CD4-positive, alpha-beta T cell treated with Interleukin-15 for 1 hour (primary cell): ENCODE data around the gene LACTB.
A peak's percentile ranks its signal among the peaks of the same experiment; 100 is the strongest.

Source experiments
- DNase-seq: peaks from one replicate; pipeline ENCODE4 v3.0.0-alpha.2; 2020

The LACTB gene, protein sequence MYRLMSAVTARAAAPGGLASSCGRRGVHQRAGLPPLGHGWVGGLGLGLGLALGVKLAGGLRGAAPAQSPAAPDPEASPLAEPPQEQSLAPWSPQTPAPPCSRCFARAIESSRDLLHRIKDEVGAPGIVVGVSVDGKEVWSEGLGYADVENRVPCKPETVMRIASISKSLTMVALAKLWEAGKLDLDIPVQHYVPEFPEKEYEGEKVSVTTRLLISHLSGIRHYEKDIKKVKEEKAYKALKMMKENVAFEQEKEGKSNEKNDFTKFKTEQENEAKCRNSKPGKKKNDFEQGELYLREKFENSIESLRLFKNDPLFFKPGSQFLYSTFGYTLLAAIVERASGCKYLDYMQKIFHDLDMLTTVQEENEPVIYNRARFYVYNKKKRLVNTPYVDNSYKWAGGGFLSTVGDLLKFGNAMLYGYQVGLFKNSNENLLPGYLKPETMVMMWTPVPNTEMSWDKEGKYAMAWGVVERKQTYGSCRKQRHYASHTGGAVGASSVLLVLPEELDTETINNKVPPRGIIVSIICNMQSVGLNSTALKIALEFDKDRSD

DNA sequence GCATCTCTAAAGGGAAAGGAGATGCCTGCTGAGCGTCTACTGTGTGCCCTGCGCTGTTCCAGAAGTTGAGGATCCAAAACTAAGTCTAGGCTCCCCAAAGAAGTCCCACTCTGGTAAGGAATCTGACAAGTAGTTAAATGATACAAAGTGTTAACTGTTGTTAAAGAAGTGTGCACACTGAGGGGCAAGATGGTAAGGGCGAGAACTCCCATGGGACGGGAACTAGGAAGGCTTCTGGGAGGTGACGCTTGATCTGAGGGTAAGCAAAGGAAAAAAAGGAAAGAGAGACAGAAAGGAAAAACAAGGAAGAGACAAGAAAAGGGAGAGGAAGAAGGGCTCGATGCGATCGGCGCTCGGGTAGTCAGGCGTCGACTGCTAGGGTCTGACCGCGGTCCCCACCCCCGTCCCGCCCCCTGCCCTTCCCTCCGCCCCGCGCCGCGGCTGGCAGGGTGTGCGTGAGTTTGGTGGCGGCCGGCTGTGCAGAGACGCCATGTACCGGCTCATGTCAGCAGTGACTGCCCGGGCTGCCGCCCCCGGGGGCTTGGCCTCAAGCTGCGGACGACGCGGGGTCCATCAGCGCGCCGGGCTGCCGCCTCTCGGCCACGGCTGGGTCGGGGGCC is at the start of gene LACTB:
TSS of gene LACTB (plus strand) at position 480 of the 620 bp plus-strand sequence. CDS start at position 491, 11 bp downstream.
- DNase-seq: peak; percentile 82

DNA sequence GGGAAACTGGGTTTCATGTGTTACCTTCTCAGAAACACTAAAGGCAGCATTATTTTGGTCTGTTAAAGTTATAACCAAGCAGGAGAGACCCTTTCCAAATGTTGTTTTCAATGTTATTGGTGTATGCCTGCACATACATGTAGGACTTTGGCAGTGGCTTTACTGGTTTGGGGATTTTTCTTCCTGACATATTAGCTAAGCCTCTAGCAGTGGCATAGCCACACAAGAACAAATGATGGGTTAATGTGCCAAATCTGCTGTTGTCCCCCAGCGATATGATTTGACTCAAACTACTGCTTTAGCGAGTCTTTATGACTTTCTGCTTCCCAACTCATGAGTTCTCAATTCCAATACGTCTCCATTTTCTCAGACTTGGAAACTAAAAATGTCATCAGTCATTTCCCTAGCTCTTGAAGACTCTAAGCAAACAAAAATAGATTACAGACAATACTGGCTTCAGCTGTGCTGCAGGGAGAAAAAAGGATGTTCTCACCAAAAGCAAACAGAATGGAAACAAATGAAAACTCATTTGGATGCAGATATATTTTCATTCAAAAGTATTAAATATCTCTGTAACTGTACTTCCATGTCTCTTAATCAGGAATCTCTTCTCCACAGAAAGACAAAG is 49.5 kb upstream of the LACTB start:
- DNase-seq: no peak

GRCh38 chr15:63072809-63073277 is 48.8 kb upstream of the LACTB start:
- DNase-seq: no peak

DNA sequence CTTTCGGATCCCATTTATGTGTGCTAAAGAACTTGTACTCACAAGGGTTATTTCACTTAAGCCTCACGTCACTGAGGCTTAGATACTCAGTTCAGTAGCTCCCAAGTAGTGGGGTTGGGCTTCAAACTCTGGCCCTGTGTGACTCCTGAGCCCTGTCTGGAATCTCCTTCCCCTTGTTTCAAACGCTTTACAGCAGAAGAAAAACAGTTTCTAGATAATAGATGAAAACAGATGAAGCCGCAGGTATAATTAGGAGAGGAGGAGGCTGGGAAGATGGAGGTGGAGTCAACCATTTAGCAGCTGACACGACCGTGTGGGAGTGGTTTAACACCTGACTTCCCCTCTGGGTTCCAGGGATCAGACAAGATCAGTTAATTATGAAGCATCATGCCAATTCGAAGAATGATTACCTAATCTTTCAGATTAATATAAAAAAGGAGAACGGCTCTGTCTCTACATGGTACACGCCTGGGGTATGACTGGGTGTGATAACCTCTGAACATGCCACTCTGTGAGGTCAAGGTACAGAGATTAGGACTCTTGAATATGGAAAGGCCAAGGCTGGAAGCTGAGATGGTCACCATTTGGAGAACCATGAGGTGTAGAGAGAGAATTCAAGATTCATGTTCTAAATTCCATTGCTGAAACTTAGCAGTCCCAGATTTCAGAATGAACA is 48.0 kb upstream of the LACTB start:
- DNase-seq: no peak

DNA sequence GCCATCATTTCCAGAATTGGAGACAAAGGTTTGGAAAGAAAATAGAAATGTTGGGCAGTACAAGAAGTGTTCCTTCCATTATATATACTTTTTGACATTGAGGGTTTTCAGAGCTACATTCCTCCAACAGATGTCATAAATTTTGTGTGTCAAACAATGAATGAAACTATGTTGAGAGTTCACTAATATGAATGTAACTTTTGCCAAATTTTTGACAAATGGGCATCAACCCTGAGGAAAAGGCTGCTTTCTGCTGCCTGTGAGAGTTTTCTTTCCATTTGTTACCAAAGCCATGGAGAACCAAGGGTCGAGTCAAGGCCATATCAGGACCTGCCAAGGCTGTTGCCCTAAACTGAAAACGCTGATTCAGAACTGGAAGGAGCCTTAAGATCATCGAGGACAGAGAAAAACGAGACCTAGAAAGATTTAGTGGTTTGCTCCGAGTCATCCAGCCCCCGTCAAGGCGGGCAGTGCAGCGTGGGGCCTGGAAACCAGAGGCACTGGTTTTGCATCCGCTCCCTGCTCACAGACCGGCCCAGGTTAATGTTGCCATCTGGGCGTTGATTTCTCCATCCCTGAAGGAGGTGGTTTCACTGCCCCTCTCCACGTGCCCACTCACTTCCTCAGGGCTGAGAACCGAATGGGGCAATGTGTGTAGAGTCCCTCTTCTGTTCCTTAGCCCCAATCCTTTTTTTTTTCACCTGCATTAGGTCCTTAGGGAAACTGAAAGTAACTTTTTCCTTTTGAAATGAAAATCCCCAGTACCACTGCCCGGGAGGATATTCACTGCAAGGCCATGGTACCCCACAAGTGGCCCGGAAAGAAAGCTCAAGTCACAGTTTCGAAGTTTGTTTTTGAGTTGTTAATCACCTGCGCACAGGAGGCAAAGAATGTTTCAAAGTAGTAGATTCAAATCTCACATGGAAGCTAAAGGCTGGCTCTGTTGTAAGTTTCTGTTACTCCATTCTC is 46.4 kb upstream of the LACTB start:
- DNase-seq: no peak

DNA sequence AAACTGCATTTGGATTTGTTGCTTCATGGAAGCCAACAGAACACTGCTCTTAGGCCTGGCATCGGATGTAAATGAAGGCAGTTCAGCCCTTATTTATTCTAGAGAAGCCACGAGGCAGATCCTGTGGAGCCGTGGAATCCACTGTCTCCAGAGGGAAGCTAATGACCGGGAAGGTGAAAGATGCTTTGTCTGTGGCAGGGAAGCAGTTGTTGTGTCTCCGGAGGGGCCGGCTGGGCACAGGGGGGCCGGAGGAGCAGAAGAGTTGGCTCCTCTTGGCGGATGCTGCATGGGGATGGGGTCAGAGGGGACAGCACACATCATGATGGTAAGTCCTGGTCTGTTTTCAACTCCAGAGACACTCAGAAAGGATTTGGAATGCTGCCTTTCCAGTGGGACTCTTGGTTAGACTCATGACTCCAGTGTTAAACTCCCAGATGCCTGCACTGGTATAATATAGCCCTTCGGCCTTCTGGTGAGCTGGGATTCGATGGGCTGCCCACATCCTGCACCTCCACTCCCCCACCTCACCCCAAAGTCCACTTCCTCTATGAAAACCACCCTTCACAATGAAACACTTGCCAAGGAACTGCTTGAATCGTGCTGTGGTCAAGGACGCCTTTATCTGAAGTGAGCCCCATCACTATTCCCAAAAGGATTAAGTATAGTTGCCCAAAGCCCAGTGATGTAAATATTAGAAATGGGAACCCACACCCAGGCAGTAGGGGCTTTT is 45.5 kb upstream of the LACTB start:
- no peak for DNase-seq

GRCh38 chr15:63076714-63077046 is 45.0 kb upstream of the LACTB start:
- DNase-seq: no peak

DNA sequence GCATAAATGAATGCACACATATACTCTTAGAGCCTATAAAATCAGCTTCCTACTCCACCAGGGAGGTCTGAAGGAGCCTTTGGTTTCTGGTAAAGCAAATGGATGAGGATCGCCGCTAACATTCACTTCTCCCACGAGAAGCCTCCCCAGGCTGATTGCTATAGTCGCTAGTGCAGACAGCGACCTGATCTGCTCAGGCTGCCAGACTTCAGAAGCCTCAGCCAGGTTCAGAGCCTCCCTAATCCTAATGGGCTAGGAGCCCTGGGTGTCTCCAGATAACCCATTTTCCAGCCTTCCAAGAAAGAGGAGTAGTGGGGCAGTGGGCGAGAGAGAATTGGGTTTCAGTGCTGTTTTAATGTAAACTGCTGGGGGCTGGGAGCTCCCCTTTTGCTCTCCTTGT is 43.7 kb upstream of the LACTB start:
- no peak for DNase-seq

DNA sequence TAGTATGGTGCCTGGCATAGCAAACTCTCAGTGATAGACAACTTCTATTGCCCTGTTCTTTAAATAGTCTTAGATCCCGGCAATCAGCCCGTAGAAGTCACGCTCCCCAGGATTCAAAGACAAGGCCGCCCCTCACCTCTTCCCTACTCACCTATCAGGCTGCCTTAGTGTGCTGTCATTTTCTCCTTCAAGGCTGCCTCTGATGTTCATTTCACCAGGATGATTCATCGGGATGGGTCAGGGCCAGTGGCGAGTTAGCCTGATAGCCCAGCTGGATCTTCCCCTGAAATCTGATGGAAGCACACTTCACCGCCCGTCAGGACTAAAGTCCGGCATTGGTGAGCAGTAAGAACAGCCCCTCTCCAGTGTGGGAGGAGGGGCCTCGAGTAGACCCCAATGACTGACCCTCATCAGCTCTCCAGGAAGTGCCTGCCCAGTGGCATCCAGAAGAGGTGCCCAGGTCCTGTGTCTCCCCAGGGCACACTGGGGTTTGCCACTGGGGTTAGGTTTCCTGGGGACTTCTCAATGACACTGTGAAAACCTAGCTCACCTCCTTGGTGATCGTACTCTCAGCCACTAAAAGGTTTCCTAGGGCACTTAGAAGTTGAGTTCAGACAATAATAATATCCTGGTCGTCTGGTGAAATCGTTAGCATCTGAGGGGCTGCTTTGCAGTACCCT is 41.6 kb upstream of the LACTB start:
- no peak for DNase-seq

DNA sequence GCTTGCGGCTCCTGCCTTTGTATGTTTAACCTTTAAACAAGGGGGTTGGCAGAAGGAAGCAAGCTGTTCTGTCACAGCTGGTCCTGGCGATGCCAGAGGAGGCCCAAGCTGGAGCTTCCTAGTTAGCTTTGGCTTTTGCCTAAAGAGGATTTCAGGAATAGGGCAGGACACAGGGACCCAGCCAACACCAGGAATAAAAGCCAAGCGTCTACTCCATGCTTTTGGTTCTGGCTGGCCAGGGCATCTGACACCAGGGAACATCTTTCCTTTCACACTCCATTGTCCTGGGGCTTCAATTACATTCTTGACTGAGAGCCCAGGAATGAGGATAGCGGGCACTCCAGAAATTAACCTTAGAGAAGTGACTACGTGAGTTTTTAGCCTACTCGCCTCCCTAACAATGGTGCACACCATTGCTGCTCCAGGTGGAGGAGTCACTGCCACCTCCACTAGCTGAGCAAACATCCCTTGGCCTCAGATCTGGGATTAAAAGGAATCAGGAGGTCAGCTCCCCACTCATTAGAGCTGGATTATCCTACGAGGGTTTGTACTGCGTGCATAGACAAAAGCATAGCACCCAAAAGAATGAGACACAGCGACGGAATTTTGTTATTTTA is 40.9 kb upstream of the LACTB start:
- DNase-seq: no peak

GRCh38 chr15:63082366-63082765 is 39.3 kb upstream of the LACTB start:
- no peak for DNase-seq

GRCh38 chr15:63083044-63083443 is 38.6 kb upstream of the LACTB start:
- DNase-seq: no peak

- no peak for DNase-seq
Measured at GRCh38 chr15:63083541-63083940, 38.1 kb upstream of the LACTB start.

GRCh38 chr15:63084806-63085205 is 36.9 kb upstream of the LACTB start:
- no peak for DNase-seq

- DNase-seq: no peak
Measured at GRCh38 chr15:63085289-63085688, 36.4 kb upstream of the LACTB start.

- DNase-seq: no peak
Measured at GRCh38 chr15:63086271-63086670, 35.4 kb upstream of the LACTB start.

DNA sequence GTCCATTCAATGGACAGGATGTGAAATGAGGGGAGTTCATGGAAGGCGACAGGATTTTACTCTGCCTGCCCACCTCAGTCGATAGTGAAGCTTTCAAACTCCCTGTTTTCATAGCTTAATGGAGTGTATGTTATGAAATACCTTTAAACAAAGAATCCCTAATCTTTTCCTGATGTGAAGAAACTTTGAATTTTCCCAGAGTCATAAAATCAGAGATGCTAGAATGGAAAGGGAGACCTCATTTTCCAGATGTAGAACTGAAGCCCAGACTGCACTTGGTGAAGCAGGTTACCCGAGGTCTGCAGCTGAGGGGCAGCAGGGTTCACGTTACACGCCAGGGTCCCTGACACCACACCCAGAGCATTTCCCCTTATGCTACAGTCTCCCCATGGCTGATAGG is 34.7 kb upstream of the LACTB start:
- no peak for DNase-seq

DNA sequence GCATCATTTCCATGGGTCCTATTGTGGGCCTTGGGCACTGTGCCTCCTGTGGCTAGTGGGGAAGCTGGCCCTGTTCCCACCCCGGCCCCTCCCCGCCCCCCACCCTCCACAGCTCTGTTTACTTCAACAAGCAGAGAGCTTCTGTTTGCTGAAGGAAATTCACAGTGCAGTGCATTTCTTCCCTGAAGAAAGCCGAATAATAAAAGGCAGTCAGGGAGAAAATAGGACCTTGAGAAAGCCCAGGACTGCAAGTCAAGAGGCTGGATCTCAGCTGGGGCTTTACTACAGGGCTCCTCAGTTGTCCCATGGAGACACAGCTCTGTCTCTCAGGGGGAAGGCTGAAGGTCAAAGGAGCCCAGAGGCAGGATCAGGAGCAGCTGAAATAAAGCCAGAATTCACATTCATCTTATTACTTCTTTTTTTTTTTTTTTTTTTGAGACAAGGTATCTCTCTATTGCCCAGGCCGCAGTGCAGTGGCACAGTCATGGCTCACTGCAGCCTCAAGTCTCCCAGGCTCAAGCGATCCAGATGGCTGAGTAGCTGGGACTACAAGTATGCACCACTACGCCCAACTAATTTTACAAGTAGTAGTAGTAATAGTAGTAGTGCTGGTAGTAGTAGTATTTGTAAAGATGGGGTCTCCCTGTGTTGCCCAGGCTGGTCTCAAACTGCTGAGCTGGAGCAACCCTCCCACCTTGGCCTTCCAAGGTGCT is 33.0 kb upstream of the LACTB start:
- DNase-seq: no peak

DNA sequence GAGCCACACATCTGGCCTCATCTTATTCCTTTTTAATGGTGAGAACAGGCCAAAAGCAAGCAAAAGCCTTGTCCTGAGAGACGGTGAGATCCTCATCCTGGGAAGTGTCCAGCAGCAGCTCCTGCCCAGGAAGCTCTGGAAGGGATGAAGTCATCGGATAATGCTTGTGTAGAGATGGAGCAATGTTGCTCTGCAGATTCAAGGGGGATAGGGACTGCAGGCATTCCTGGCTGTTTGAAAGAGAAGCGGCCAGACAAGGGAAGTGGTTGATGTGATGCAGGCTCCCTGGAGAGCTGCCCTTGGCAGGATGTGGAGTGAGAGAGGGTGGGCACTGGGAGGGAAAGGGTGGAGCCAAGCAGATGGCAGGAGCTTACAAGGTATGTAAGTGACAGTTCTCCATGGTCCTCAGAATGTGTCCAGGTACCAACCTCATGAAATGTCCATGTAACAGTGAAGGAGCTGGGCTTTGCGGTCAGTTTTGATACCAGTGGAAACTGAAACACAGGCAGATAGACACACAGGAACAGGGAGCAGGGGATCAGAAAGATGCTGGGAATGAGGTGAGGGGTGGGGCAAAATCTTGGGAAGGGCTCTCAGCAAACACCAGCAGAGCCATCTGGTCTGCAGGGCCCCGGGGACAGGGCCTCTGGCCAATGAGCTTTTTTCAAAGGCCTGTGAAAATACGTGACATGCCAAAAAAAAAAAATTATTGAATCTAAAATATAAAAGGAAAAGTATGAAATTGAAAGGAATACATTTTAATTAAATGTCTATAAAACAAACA is 32.2 kb upstream of the LACTB start:
- DNase-seq: no peak
